HepG2 (cell line): ENCODE measurements around the gene GPS1. TPM values are rescaled to one million over a fixed set of nuclear protein-coding genes. Genes with fewer than 3 reads are reported as not detected.

Source experiments
- BRD4 ChIP-seq: sonication (generic); formaldehyde crosslinking; IDR thresholded peaks from 2 replicates; pipeline ENCODE4 v1.4.0; 2020; ENCODE audit warnings: missing genetic modification reagents
- ELF1 ChIP-seq: sonication (generic); formaldehyde crosslinking; IDR thresholded peaks from 2 replicates; pipeline ENCODE4 v1.4.0; 2020; ENCODE audit warnings: missing genetic modification reagents
- KDM5A ChIP-seq: fragments of 200-600 bp; sonication (generic); IDR thresholded peaks from 2 replicates; pipeline ENCODE4 v1.7.0; 2018; ENCODE audit warnings: antibody characterized with exemption, mild to moderate bottlenecking, low read length, borderline replicate concordance
- MIER2 ChIP-seq: IDR thresholded peaks from 2 replicates; pipeline ENCODE4 v1.6.1; 2016; ENCODE audit warnings: missing biosample characterization, missing genetic modification reagents
- NCOA5 ChIP-seq: sonication (generic); formaldehyde crosslinking; IDR thresholded peaks from 2 replicates; pipeline ENCODE4 v1.4.0; 2020; ENCODE audit warnings: missing genetic modification reagents
- NFE2 ChIP-seq: sonication (generic); formaldehyde crosslinking; IDR thresholded peaks from 2 replicates; pipeline ENCODE4 v1.4.0; 2020; ENCODE audit warnings: missing genetic modification reagents
- NPAS2 ChIP-seq: sonication (generic); formaldehyde crosslinking; IDR thresholded peaks from 2 replicates; pipeline ENCODE4 v1.8.0; 2022; ENCODE audit warnings: mild to moderate bottlenecking, missing genetic modification reagents, borderline replicate concordance
- PAWR ChIP-seq: sonication (generic); formaldehyde crosslinking; IDR thresholded peaks from 2 replicates; pipeline ENCODE4 v1.4.0; 2020; ENCODE audit warnings: missing genetic modification reagents, mild to moderate bottlenecking, borderline replicate concordance
- PLRG1 ChIP-seq: fragments of 450-650 bp; conservative IDR thresholded peaks from 2 replicates; pipeline ENCODE4 v1.6.1; 2016
- PRDM15 ChIP-seq: sonication (generic); formaldehyde crosslinking; IDR thresholded peaks from 2 replicates; pipeline ENCODE4 v1.4.0; 2020; ENCODE audit warnings: missing genetic modification reagents
- RARG ChIP-seq: sonication (generic); formaldehyde crosslinking; IDR thresholded peaks from 2 replicates; pipeline ENCODE4 v1.4.0; 2020; ENCODE audit warnings: low read depth, mild to moderate bottlenecking, missing genetic modification reagents
- RBM22 ChIP-seq: fragments of 200-400 bp; formaldehyde crosslinking; optimal IDR thresholded peaks from 2 replicates; pipeline ENCODE3; 2017; ENCODE audit warnings: mild to moderate bottlenecking, low read length, moderate library complexity
- REL ChIP-seq: sonication (generic); formaldehyde crosslinking; conservative IDR thresholded peaks from 2 replicates; pipeline ENCODE4 v1.8.0; 2022; ENCODE audit warnings: mild to moderate bottlenecking, missing genetic modification reagents, moderate library complexity
- TRAFD1 ChIP-seq: sonication (generic); formaldehyde crosslinking; IDR thresholded peaks from 2 replicates; pipeline ENCODE4 v1.5.1; 2020; ENCODE audit warnings: missing genetic modification reagents, mild to moderate bottlenecking, borderline replicate concordance
- ZBTB10 ChIP-seq: sonication (generic); formaldehyde crosslinking; IDR thresholded peaks from 2 replicates; pipeline ENCODE4 v1.4.0; 2020; ENCODE audit warnings: missing genetic modification reagents, borderline replicate concordance
- ZFP82 ChIP-seq: sonication (generic); formaldehyde crosslinking; IDR thresholded peaks from 2 replicates; pipeline ENCODE4 v1.5.1; 2020; ENCODE audit warnings: mild to moderate bottlenecking, missing genetic modification reagents, borderline replicate concordance
- ZGPAT ChIP-seq: IDR thresholded peaks from 2 replicates; pipeline ENCODE4 v1.6.1; 2016; ENCODE audit warnings: mild to moderate bottlenecking
- ZNF329 ChIP-seq: sonication (generic); formaldehyde crosslinking; IDR thresholded peaks from 2 replicates; pipeline ENCODE4 v1.9.0; 2021; ENCODE audit warnings: low read depth, mild to moderate bottlenecking, missing genetic modification reagents
- ZNF562 ChIP-seq: sonication (generic); formaldehyde crosslinking; IDR thresholded peaks from 2 replicates; pipeline ENCODE4 v1.8.0; 2022; ENCODE audit warnings: missing genetic modification reagents, borderline replicate concordance
- ZSCAN20 ChIP-seq: sonication (generic); formaldehyde crosslinking; IDR thresholded peaks from 2 replicates; pipeline ENCODE4 v1.4.0; 2020; ENCODE audit warnings: missing genetic modification reagents, mild to moderate bottlenecking, borderline replicate concordance
- polyA plus RNA-seq, 8 experiments: library from polyadenylated mRNA; depleted of rRNA in 3 of 8; stranded (reverse) in 7 of 8; unstranded in 1 of 8; fragments of >200 nt; fragmentation: Illumina TruSeq in 4 of 8; extraction: Trizol in 4 of 8; gene quantifications; 2 replicates each; pipeline versions ENCODE4 v1.2.1 to v1.2.3, GENCODE V29; 2011 to 2016; ENCODE audit warnings: low read depth in 4 of 8, missing spikeins in 1 of 8, mixed read lengths in 1 of 8; ENCODE audit not compliant: insufficient read depth in 1 of 8
- total RNA-seq, 5 experiments: library from RNA; depleted of rRNA; stranded (reverse); fragments of >200 nt; fragmentation: Illumina TruSeq; extraction: Trizol; gene quantifications; 2 replicates each; pipeline ENCODE4 v1.2.3, GENCODE V29; 2016; ENCODE audit warnings: low read depth in 1 of 5

GPS1 gene
- total and polyA plus RNA-seq, 2 of the 13 experiments (the other 11 are each of a cell fraction or from before 2014, with no cell fraction given), result 124 to 128 TPM

- TF ChIP-seq ZFP82 (CRISPR knock-in tag) (no peak), NPAS2 (CRISPR knock-in tag) (no peak), ZNF562 (no peak), ELF1 (CRISPR knock-in tag) (no peak), ZNF329 (CRISPR knock-in tag) (no peak), NCOA5 (CRISPR knock-in tag) (peak; percentile 36; the same call in 1 of the 2 replicates), PAWR (CRISPR knock-in tag) (no peak), TRAFD1 (CRISPR knock-in tag) (no peak), NFE2 (CRISPR knock-in tag) (no peak), KDM5A (no peak), RBM22 (peak; percentile 96), MIER2 (CRISPR knock-in tag) (no peak), PLRG1 (no peak), RARG (CRISPR knock-in tag) (no peak), REL (CRISPR knock-in tag) (no peak; the same call in 1 of the 2 replicates), PRDM15 (CRISPR knock-in tag) (no peak; the same call in 1 of the 2 replicates), ZSCAN20 (CRISPR knock-in tag) (no peak), ZGPAT (0 out of 2 replicates have a peak, but pooled peaks have one; percentile 10), ZBTB10 (CRISPR knock-in tag) (no peak), BRD4 (CRISPR knock-in tag) (no peak)
These were observed 24.5 kb downstream of the GPS1 start (continued) for GRCh38 chr17:82076018-82076784.
